SJSA1 (cell line): ENCODE measurements around the gene KCNK3. TPM values are rescaled to one million over a fixed set of nuclear protein-coding genes. Genes with fewer than 3 reads are reported as not detected.

ENCODE experiments used
- DNase-seq, 2 experiments: peaks; one replicate each; pipeline ENCODE4 v3.0.0-alpha.2; 2015 to 2020; ENCODE audit warnings: low spot score in 2 of 2, low read depth in 1 of 2
- H3K27ac ChIP-seq: fragments of 250-450 bp; sonication (Bioruptor Pico); 2 replicates; pipeline ENCODE4 v1.5.1; 2020; ENCODE audit warnings: mild to moderate bottlenecking, moderate library complexity
- H3K27me3 ChIP-seq: fragments of 250-450 bp; sonication (Bioruptor Pico); replicated peaks from 2 replicates; pipeline ENCODE4 v1.5.1; 2020; ENCODE audit warnings: mild to moderate bottlenecking, moderate library complexity
- H3K36me3 ChIP-seq: fragments of 250-450 bp; sonication (Bioruptor Pico); 2 replicates; pipeline ENCODE4 v1.5.1; 2020; ENCODE audit warnings: mild to moderate bottlenecking
- H3K4me1 ChIP-seq: fragments of 250-450 bp; sonication (Bioruptor Pico); replicated peaks from 2 replicates; pipeline ENCODE4 v1.6.1; 2021; ENCODE audit warnings: mild to moderate bottlenecking
- H3K4me3 ChIP-seq: fragments of 250-450 bp; sonication (Bioruptor Pico); 2 replicates; pipeline ENCODE4 v1.5.1; 2020; ENCODE audit warnings: mild to moderate bottlenecking
- H3K9me3 ChIP-seq: fragments of 250-450 bp; sonication (Bioruptor Pico); replicated peaks from 2 replicates; pipeline ENCODE4 v1.5.1; 2020; ENCODE audit warnings: mild to moderate bottlenecking
- total RNA-seq: library from RNA; depleted of rRNA; stranded (reverse); fragments of >200 nt; shearing (Covaris generic); gene quantifications from 2 replicates; pipeline ENCODE4 v1.2.3, GENCODE V29; 2014; rRNA removed

The KCNK3 gene
- not detected in 2 replicates for total RNA-seq

GRCh38 chr2:26692279-26692896 lies at the start of gene KCNK3:
TSS of gene KCNK3 (plus strand) at chr2:26692722. CDS start at chr2:26692876, 154 bp downstream.
- H3K4me1 ChIP-seq = peaks cover 3% of the 10 kb centered on the region; the same call in 1 of the 2 replicates
- peaks cover 64% of the 10 kb centered on the region for H3K27me3 ChIP-seq
- DNase-seq = no peak
- no peaks in the 10 kb centered on the region for H3K36me3 ChIP-seq
- H3K27ac ChIP-seq = no peak within 1 kb of the TSS
- no peak within 1 kb of the TSS for H3K4me3 ChIP-seq
- H3K9me3 ChIP-seq = no peaks in the 10 kb centered on the region; the same call in 1 of the 2 replicates

GRCh38 chr2:26644188-26644835 lies 48.2 kb upstream of the KCNK3 start:
- no peak for DNase-seq
- no peak overlapping the region for H3K27ac ChIP-seq
- no peaks in the 10 kb centered on the region for H3K9me3 ChIP-seq
- no peaks in the 10 kb centered on the region for H3K36me3 ChIP-seq
- H3K27me3 ChIP-seq = peaks cover 31% of the 10 kb centered on the region
- no peaks in the 10 kb centered on the region for H3K4me1 ChIP-seq
- H3K4me3 ChIP-seq = no peak overlapping the region

- H3K4me1 ChIP-seq = no peaks in the 10 kb centered on the region
- H3K27me3 ChIP-seq = peaks cover 34% of the 10 kb centered on the region
- DNase-seq = peak in 1 of 2 experiments; percentile 27
Observed at GRCh38 chr2:26645762-26646161, 46.8 kb upstream of the KCNK3 start.

GRCh38 chr2:26646986-26647672 lies 45.4 kb upstream of the KCNK3 start:
- Histone ChIP-seq H3K4me3 (no peak overlapping the region), H3K27ac (no peak overlapping the region), H3K4me1 (no peaks in the 10 kb centered on the region), H3K9me3 (no peaks in the 10 kb centered on the region), H3K27me3 (peaks cover 40% of the 10 kb centered on the region), H3K36me3 (no peaks in the 10 kb centered on the region)
- peak in 1 of 2 experiments; percentile 31 for DNase-seq

More at GRCh38 chr2:26645762-26646161, 46.8 kb upstream of the KCNK3 start:
- H3K27ac ChIP-seq = no peak overlapping the region
- no peak overlapping the region for H3K4me3 ChIP-seq
- no peaks in the 10 kb centered on the region for H3K9me3 ChIP-seq
- H3K36me3 ChIP-seq = no peaks in the 10 kb centered on the region

- H3K27ac ChIP-seq = no peak overlapping the region
- no peaks in the 10 kb centered on the region for H3K36me3 ChIP-seq
- peaks cover 46% of the 10 kb centered on the region for H3K27me3 ChIP-seq
- peak in 1 of 2 experiments; percentile 34 for DNase-seq
- H3K4me3 ChIP-seq = no peak overlapping the region
- no peaks in the 10 kb centered on the region for H3K9me3 ChIP-seq
- no peaks in the 10 kb centered on the region for H3K4me1 ChIP-seq
Observed at GRCh38 chr2:26647981-26648380, 44.5 kb upstream of the KCNK3 start.

GRCh38 chr2:26648516-26648915 lies 44.0 kb upstream of the KCNK3 start:
- DNase-seq = peak in 1 of 2 experiments; percentile 17
- Histone ChIP-seq H3K36me3 (no peaks in the 10 kb centered on the region), H3K4me1 (no peaks in the 10 kb centered on the region), H3K9me3 (no peaks in the 10 kb centered on the region), H3K4me3 (no peak overlapping the region), H3K27ac (no peak overlapping the region), H3K27me3 (peaks cover 40% of the 10 kb centered on the region)

GRCh38 chr2:26649322-26649721 lies 43.2 kb upstream of the KCNK3 start:
- DNase-seq = peak in 1 of 2 experiments; percentile 28
- Histone ChIP-seq H3K9me3 (no peaks in the 10 kb centered on the region), H3K27ac (no peak overlapping the region), H3K4me1 (no peaks in the 10 kb centered on the region), H3K27me3 (peaks cover 39% of the 10 kb centered on the region), H3K36me3 (no peaks in the 10 kb centered on the region), H3K4me3 (no peak overlapping the region)

GRCh38 chr2:26649992-26650712 lies 42.4 kb upstream of the KCNK3 start:
- H3K4me1 ChIP-seq = no peaks in the 10 kb centered on the region
- DNase-seq = peak in 1 of 2 experiments; percentile 22
- peaks cover 32% of the 10 kb centered on the region for H3K27me3 ChIP-seq
- no peaks in the 10 kb centered on the region for H3K9me3 ChIP-seq
- H3K27ac ChIP-seq = no peak overlapping the region
- no peaks in the 10 kb centered on the region for H3K36me3 ChIP-seq
- H3K4me3 ChIP-seq = no peak overlapping the region

GRCh38 chr2:26650713-26651469 lies 41.6 kb upstream of the KCNK3 start:
- DNase-seq = peak in 1 of 2 experiments; percentile 23
- Histone ChIP-seq H3K9me3 (no peaks in the 10 kb centered on the region), H3K27ac (no peak overlapping the region), H3K27me3 (peaks cover 25% of the 10 kb centered on the region; the same call in 1 of the 2 replicates), H3K4me1 (no peaks in the 10 kb centered on the region), H3K36me3 (no peaks in the 10 kb centered on the region), H3K4me3 (no peak overlapping the region)

GRCh38 chr2:26651470-26651771 lies 41.1 kb upstream of the KCNK3 start:
- Histone ChIP-seq H3K27me3 (peaks cover 23% of the 10 kb centered on the region; the same call in 1 of the 2 replicates), H3K27ac (no peak overlapping the region), H3K4me1 (no peaks in the 10 kb centered on the region), H3K9me3 (no peaks in the 10 kb centered on the region), H3K4me3 (no peak overlapping the region), H3K36me3 (no peaks in the 10 kb centered on the region)
- DNase-seq = no peak

- no peak overlapping the region for H3K27ac ChIP-seq
- no peak overlapping the region for H3K4me3 ChIP-seq
- peaks cover 19% of the 10 kb centered on the region; the same call in 1 of the 2 replicates for H3K27me3 ChIP-seq
- no peaks in the 10 kb centered on the region for H3K9me3 ChIP-seq
- DNase-seq = no peak
- no peaks in the 10 kb centered on the region for H3K36me3 ChIP-seq
- no peaks in the 10 kb centered on the region for H3K4me1 ChIP-seq
Observed at GRCh38 chr2:26651799-26652198, 40.7 kb upstream of the KCNK3 start.

GRCh38 chr2:26652361-26653041 lies 40.0 kb upstream of the KCNK3 start:
- Histone ChIP-seq H3K4me3 (no peak overlapping the region), H3K27me3 (peaks cover 19% of the 10 kb centered on the region; the same call in 1 of the 2 replicates), H3K4me1 (no peaks in the 10 kb centered on the region), H3K36me3 (no peaks in the 10 kb centered on the region), H3K9me3 (no peaks in the 10 kb centered on the region), H3K27ac (no peak overlapping the region)
- no peak for DNase-seq
